ENCODE data around the gene GPC5.
"Not testable (repeated sequence)": the region's sequence is repeated elsewhere in the genome, so short reads cannot be mapped to it uniquely, and the experiment has no call there.

GPC5 gene

DNA sequence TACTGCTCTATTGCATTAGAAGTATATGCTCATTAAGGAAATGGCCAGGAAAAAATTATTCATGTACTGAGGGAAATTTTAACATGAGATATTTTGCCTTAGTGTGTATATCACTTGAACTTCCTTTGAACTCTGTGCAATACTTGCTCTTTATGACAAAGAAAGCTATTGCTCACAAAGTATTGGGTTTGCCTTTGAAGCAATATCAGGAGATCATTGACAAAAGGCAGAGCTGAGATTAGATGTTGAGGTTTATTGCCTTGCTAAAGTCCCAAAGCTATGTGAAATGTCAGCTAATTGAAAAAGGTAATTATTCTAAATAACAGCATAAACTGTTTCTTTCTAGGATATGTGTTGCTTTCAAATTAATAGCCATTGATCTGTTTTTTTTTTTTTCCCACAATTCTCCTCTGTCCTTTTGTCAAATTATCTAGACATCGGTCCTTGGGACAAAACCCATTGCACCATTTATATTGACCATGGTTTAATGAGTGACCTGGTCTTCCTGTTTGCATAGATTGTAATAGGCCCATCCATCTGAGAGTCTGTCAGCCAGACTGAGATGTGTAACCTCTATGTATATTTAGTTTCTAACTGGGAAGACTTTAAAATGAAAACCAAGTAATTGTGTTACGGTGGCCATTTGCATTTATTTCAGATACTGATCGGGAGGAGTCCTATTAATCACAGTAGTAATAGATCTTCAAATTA, 1075.5 kb downstream of the GPC5 start:
- no peak for DNase-seq (ENCODE audit: low spot score)

- no peak for DNase-seq (ENCODE audit: low spot score)
Observed at GRCh38 chr13:92480387-92480786, 1082.0 kb downstream of the GPC5 start.

DNA sequence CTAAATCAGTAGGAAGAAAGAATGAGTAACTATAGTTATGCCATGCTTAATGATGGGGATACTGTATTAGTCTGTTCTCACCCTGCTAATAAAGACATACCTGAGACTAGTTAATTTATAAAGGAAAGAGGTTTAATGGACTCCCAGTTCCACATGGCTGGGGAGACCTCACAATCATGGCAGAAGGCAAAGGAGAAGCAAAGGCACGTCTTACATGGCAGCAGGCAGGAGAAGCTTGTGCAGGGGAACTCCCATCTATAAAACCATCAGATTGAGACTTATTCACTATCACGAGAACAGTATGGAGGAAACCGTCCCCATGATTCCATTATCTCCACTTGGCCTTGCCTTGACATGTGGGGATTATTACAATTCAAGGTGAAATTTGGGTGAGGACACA, 1084.4 kb downstream of the GPC5 start:
- DNase-seq (ENCODE audit: low spot score) = not testable (repeated sequence)

DNA sequence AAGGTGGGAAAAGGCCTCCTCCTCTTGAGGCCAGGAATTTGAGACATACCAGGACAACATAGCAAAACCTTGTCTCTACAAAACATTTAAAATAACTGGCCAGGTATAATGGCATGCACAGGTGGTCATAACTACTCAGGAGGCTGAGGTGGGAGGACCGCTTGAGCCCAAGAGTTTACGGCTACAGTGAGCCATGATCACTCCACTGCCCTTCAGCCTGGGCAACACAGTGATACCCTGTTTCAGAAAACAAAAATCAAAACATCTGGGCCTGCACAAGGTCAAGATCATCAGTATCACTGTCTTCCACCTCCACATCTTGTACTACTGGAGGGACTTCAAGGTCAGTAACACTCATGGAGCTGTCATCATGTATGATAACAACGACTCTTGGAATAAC, 1085.5 kb downstream of the GPC5 start:
- no peak for DNase-seq (ENCODE audit: low spot score)

- DNase-seq (ENCODE audit: low spot score) = no peak
Observed at GRCh38 chr13:92487238-92487637, 1088.8 kb downstream of the GPC5 start.

- DNase-seq (ENCODE audit: low spot score) = no peak
Observed at GRCh38 chr13:92488249-92488852, 1089.9 kb downstream of the GPC5 start.

DNA sequence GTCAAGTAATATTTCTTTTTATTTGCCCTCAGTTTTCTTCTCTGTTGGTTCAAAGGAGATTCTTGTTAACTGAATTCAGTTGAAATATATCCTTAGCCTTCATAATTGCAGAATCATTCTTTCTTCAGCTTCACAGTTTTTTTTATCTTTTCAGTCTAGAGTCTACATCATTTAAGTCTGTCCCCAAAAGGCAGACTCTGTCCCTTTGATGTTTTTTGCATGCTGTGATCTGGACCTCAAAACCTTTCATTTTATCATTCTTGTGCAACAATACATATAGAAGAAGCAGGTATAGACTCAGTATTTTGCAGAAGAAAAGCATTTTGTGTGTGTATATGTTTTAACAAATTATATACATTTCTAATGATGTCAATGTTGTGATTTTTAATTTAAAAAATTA, 1093.4 kb downstream of the GPC5 start:
- DNase-seq (ENCODE audit: low spot score) = no peak

DNA sequence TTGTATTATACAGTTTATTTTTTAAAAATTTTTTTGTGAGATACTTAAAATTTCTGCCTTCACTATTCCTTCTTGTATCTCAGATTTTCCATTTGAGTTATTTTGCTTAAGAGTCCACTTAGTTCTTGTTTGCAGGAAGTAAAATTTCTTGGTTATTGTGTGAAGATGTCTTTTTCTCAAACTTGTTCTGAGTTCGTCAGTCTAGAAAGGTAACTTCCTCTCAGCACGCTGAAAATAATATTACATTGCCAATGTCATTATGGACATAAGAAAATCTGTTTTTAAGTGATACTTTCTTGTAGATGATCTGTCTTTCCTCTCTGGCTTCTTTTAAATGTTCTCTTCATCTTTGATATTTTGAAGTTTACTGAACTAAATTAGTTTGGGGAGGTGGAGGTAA, 1096.5 kb downstream of the GPC5 start:
- DNase-seq (ENCODE audit: low spot score) = no peak

DNA sequence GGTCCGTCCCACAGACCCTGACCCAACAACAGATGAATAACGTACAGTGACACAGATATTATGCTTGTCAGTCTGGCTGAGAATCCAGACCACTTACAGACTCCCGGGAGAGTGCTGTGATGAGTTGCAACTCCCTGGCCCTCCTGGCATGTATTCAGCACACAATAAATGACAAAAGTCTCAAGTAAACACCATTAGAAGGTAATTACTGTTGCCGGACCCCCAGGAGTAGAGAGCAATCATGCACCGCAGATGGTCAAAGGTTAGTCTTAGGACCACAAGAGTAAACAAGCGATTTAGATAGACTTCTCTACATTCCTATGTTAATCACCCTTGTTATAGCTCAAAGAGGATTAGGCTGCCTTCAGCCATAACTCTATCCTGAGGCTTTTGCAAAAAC, 1101.8 kb downstream of the GPC5 start:
- DNase-seq (ENCODE audit: low spot score) = no peak

- DNase-seq (ENCODE audit: low spot score) = no peak
Observed at GRCh38 chr13:92510416-92510815, 1112.0 kb downstream of the GPC5 start.

DNA sequence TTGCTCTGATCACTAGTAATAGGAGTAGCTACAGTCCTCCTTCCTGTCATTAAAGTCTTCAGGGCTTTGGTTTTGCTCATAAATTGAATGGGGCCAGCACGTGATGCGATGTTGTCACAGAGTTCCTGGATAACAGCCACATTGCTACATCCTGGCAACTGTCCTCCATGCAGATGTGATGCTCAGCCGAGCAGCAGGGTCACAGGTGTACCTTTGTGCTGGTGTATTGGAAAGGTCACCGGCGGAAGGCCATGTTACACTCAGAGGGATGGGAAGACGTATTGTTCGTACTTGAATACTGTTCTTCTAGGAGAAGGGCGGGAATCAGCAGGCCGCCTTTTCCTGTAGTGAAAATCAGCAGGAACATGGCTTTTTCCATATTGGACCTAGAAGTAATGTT, 1114.4 kb downstream of the GPC5 start:
- no peak for DNase-seq (ENCODE audit: low spot score)

DNA sequence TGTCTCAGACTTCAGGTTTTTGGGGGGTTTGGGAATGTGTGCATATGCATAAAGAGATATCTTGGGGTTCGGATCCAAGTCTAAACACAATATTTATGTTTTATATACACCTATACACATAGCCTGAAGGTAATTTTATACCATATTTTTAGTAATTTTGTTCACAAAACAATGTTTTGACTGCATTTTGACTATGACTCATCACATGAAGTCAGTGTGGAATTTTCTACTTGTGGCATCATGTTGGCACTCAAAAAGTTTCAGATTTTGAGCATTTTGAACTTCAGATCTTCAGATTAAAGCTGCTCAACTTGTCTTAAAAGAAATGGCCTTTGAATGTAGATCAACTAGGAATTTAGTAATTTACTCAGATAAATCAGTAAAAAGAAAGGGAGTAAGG, 1115.3 kb downstream of the GPC5 start:
- DNase-seq (ENCODE audit: low spot score) = no peak

DNA sequence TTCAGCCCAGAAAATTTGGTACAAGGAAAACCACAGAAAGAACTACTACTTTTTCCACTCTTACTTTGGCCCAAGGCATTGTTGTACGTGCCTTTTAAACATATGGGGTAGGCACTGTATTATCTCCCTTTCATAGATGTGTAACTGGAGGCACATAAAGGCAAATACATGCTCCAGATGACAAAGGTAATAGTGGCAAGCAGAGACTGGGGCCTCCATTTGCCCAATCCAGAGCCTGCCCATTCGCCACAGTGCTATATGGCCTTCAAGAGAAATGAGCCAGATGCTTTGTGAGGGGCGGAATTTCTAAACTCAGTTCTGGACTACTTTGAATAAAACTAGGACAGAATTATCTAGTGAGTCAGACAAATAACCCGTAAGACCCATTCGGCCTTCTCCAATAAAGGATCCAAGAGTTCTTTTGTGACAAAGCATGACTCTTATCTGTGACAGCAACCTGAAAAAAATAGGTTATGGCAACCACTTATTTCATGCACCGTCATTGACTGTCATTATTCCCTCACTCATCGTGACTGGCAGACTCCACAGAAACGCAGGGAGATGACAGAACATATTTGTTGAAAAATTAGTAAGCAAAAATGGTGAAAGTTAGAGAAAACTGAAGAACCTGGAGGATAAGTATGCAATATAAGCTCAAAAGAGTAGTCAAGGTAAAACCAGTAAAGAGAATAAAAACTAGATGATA, 1116.2 kb downstream of the GPC5 start:
- DNase-seq (ENCODE audit: low spot score) = no peak

GRCh38 chr13:92516878-92517277, 1118.5 kb downstream of the GPC5 start:
- DNase-seq (ENCODE audit: low spot score) = not testable (repeated sequence)

DNA sequence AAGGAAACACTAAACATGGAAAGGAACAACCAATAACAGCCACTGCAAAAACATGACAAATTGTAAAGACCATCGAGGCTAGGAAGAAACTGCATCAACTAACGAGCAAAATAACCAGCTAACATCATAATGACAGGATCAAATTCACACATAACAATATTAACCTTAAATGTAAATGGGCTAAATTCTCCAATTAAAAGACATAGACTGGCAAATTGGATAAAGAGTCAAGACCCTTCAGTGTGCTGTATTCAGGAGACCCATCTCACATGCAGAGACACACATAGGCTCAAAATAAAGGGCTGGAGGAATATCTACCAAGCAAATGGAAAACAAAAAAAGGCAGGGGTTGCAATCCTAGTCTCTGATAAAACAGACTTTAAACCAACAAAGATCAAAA, 1120.2 kb downstream of the GPC5 start:
- DNase-seq (ENCODE audit: low spot score) = not testable (repeated sequence)

DNA sequence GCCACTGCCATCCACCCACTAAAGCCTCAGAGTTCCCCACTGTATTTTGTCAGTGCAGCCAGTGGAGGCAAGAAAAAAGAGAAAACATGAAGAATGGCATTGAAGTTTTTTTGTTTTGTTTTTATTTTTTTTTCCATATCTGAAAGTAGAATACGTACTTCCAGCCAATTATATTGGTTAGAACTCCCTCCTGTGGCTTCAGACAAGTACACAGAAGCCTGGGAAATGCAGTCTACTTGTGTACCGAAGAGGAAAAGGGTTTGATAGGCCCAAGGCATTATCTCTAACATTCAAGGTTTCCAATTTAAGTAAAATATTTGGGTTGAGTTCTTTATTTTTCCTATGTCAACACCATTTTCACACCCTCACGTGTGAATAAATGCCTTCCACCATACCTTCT, 1131.9 kb downstream of the GPC5 start:
- DNase-seq (ENCODE audit: low spot score) = no peak

DNA sequence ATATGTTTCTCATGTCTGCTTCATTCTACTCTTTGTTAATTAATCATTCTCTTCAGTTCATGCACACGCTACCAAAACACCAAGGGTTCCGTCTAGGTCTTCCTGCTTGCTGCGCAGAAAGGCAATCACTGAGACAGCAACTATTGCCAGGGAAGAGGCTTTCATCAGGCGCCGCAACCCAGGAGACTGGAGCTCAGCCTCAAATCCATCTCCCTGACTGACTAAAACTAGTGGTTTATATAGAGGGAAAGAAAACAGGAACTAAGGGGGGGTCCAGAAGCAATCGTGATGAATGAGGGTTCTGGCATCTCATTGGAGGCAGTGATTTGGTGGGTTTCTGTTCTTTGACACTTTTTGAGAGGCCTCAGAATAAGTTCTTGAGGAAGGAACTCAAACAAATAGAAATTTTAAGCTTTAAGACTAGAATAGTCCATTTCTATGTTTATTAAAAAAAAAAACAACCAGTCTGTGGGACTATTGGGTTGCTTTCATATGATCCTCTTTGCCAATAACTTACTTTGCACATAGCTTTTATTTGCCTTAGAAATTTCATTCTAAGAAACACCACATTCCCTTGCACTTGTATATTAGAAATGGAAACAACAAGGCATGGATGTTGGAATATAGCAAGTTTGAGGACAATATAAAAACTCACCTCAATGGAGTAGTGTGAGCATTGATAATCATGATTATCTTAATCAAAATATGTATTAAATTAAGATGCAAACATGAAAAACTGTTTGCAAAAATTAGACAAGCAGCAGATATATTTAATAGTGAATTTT, 1137.0 kb downstream of the GPC5 start:
- DNase-seq (ENCODE audit: low spot score) = no peak

DNA sequence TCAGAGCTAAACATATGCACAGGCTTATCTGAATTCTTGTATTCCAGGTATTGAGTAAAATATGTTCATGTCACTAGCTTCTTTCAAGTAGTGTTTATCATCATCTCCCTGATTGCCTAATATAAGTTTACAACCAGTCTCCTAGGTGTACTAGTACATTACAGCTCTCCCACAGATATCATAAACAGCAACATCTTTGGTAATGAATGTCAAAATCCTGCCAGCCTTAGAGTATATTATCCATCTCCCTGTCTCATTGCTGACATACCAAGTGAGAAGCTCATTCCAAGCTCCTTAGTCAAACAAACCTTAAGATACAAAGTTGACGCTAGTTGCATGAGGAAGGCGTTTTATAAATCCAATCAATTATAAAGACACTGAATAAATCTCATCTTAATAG, 1139.0 kb downstream of the GPC5 start:
- DNase-seq (ENCODE audit: low spot score) = no peak

- DNase-seq (ENCODE audit: low spot score) = no peak
Observed at GRCh38 chr13:92538164-92538563, 1139.7 kb downstream of the GPC5 start.

- DNase-seq (ENCODE audit: low spot score) = not testable (repeated sequence)
Observed at GRCh38 chr13:92539148-92539547, 1140.7 kb downstream of the GPC5 start.

- DNase-seq (ENCODE audit: low spot score) = no peak
Observed at GRCh38 chr13:92547266-92547665, 1148.8 kb downstream of the GPC5 start.

GRCh38 chr13:92549276-92549675, 1150.9 kb downstream of the GPC5 start:
- no peak for DNase-seq (ENCODE audit: low spot score)

Measured in left forelimb (tissue), 1 donor.